Suppressor macrophage (primary cell): ENCODE results near the gene KRT7.
A peak's percentile ranks its signal among the peaks of the same experiment; 100 is the strongest.
"Not testable (repeated sequence)": the region's sequence is repeated elsewhere in the genome, so short reads cannot be mapped to it uniquely, and the experiment has no call there.

Experiments used
- DNase-seq, 4 experiments: peaks; one replicate each; pipeline ENCODE4 v3.0.0-alpha.2; 2020 to 2022

KRT7 gene

DNA sequence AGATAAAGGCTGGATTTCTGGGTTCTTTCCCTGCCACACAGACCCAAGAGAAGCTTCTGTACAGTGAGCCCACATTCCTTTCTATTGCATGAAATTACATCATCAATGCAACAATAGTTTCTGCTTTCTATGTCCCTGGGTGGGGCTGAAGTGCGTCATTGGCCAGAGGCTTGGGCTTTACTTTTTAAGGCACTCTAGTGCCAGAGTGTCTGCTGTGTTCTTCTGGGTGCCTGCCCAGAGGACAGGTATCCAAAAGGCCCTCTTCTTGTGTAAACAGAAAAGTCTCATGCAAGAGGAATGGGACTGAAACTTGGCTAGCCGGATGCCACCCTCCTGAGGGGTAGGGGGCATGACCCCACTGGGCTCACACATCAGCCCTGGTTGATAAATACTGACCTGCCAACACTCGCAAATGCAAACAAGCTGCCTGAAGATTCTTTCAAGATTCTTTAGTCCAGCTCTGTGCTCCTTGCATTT, 47.3 kb downstream of the KRT7 start:
- peak; percentile 63 to 84 (median 80) for DNase-seq

DNA sequence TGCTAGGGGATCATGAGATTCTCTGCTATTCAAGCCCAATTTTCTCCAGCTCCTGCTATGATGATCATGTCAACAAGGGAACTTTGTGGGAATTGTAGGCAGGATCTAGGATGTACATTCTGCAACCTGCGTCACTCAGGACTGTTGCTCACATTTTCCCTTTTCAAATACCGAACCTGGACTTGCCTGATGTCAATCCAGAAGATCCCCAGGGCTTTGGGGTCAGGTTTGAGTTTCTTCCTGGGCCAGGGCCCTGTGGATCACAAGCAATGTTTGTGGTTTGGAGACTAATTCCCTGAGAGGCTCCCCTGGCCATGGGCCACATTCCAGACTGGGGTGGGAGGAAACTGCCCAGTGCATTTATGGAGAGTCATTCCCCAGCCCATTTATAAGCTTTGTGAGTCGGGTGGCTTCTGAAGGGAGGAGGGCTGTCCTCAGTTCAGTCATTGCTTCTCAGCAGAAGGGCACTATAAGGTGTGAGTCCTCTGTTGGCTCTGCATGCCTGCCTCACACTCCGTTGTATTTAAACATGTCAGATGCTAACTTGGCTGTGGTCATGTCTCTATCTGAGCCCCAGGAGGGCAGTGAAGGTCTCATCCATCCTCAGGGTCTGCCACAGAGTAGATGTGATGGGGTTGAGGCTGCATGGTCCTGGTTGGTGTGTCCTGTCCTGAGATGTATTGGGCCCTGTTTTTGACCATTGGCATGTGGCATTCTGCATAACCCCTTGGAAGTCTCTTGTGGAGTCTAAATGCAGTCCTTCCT, 47.9 kb downstream of the KRT7 start:
- no peak for DNase-seq

DNA sequence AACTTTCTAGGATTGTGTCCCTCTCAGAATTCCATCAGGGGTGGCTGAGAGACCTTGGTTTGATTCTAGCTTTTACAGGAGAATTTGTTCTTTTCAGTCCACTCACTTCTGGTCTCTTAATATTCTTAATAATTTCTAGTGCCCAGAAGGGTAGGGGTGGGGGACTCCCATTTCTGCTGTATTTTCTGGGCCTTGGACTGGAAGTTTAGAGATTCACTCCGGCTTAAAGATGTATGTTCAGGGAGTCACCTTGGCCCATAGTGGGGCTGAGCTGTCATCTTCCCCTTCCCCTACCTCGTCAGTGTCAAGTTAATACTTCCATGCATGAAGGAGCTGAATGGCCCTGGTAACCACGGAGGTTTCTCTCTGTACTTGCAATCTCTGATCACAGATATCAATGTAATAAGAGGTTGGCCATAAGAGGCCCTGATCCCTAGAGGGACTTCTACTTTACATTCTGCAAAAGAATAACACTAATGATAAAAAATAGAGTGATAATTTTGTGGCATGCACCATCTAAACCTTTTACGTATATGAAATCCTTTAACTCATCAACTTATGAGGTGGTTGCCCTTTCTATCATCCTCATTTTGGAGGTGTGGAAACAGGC, 51.6 kb downstream of the KRT7 start:
- no peak for DNase-seq

DNA sequence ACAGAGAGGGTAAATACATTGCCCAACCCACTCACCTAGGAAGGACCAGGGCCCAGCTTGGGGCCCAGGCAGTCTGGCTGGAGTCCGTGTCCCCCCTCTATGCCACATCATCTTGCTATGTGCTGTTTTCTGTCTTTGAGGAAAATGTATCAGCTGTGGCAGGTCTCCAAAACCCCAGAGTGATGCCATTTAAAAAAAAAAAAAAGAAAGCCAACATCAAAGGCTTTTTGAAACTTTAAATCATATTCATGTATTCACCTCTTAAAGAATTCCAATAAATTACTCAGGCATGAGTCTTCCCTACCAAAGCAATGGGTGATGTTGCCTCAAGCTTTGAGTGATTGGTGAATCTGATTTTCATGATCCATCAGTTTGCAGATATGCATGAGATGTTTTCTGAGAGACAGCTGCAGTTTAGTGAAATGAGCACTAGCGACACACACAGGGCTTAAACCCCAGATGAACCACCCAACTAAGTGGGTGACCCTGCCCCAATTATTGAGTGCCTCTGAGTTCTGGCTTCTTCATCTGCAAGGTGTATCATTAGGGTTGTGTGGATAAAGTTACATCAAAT, 52.2 kb downstream of the KRT7 start:
- no peak for DNase-seq

DNA sequence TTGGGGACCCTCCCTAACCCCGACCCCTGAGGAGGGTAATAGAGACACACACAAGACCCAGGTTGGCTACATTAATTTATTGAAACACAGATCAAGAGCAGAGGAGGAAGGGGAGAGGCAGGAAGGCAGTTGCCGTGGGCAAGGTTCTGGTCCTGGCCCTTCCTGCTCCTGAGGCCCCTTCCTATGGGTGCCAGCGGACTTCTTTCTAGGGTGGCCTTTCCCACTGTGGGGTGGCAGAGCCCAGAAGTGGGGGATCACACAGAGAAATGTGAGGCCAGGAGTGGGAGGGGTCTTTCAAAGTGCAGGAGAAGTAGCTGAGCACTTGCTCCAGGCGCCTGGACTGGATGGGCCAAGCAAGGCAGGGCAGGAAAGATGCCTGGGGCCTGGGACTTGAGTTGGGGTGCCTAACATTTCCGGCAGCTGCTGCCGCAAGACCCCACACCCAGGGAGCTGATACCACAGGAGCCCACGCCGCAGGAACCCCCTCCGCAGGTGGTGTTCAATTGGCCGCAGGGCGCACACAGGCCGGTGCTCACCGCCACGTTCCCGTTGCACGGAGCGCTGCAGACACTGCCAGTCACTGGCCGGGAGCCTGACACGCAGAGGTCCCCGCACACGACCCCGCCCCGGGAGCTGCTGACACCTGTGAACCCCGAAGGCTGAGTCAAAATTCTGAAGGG, 52.9 kb downstream of the KRT7 start:
- no peak for DNase-seq

DNA sequence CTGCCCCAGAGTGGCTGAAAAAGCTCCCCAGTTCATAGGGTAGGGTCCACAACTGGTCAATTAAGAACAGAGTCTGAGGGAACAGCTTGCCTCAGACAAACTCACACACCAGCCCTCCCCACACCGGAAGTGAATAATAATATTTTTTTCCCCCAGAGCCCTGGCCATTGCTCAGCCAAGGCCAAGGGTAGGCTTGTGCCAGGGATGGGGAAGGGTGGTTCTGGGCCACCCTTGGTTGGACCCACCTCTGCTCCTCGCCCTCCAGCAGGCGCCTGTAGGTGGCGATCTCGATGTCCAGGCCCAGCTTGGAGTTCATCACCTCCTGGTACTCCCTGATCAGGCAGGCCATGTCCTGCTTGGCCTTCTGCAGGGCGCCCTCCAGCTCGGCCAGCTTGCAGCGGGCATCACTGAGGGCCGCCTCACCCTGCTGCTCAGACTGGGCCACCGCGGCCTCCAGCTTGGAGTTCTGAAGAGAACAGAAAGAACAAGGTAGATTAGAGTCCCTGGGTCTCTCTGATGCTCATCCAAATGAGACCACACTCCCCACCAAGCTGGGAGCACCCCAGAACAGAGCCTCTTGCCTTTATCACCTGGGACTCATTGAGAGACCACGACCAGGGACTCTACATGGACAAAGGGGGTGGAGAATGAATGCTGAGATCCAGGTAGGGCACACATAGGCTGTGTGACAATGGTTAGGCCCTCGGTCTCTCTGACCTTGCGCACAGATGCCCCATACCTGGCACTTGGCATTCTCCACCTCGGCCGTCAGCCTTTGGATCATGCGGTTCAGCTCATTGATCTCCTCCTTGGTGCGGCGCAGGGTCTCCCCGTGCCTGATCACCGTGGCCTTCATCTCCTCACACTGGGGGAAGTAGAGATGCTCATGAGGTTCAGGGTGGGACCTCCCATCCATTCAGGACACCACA, 54.1 kb downstream of the KRT7 start:
- DNase-seq, result not testable (repeated sequence)

DNA sequence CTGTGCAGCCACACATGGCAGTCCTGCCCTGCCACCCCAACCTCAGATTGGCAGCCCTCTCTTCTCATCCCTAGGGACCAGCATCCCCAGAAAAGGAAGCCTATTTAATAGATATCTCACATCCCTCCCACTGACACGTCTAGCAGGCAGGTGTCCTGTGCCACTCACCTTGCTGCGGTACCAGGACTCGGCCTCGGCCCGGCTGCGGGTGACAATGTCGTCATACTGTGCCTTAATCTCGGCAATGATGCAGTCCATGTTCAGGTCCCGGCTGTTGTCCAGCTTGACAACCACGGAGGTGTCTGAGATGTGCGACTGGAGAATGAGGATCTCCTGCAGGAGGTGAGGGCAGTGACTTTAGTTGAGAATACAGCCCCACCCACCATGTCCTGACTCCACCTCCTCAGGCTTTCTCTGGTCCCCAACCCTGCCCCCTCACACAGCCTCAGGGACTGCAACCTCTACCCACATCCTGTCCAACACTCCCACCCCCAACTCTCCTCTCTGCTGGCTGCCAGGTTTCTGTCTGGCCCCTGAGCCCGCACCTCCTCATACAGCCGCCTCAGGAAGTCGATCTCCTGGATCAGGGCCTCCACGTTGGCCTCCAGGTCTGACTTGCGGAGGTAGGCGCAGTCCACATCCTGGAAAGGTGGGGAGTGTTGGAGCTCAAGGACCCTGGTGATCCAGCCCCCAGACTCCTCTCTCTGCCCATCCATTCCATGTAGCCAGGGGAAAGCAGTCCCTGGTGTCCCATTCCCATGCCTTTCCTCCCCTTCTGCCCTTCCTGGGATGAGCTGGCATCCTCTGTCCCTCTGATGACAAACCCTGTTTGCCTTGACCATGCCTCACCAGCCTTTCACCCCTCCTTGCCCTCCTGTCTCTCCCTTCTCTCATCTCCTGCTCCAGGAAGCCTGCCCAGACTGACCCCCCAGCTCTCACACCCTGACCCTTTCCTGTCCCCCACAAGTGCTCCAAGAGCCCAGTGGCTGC, 55.1 kb downstream of the KRT7 start:
- DNase-seq, result not testable (repeated sequence)

DNA sequence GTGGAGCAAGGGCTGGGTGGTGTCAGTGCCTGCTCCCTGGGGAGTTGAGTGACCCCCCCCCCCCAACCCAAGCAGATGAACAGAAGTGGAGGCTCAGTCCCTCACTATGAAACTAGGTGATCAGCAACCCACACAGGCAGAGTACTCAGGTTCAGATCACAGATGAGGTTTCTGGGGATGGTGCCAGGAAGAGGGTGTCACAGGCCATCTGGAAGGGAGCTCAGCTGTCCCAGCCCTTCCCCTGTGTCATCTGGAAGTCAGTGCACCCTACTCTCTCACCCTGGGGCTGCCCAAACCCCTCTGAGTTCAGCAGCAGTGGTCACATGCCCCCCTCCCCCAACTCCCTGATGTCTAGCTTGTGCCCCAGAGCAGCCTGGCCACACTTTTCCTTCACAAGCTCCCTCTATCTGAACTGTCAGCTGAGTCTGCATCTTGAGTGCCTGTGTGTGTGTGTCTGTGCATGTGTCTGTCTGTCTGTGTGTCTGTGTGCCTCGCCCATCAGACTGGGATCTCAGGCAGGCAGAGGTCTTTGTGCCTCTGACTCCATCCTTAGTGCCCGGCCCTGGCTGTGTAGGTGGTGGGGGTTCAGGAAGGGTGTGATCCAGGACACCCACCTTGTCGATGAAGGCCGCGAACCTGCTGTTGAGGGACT, 57.6 kb downstream of the KRT7 start:
- not testable (repeated sequence) for DNase-seq

DNA sequence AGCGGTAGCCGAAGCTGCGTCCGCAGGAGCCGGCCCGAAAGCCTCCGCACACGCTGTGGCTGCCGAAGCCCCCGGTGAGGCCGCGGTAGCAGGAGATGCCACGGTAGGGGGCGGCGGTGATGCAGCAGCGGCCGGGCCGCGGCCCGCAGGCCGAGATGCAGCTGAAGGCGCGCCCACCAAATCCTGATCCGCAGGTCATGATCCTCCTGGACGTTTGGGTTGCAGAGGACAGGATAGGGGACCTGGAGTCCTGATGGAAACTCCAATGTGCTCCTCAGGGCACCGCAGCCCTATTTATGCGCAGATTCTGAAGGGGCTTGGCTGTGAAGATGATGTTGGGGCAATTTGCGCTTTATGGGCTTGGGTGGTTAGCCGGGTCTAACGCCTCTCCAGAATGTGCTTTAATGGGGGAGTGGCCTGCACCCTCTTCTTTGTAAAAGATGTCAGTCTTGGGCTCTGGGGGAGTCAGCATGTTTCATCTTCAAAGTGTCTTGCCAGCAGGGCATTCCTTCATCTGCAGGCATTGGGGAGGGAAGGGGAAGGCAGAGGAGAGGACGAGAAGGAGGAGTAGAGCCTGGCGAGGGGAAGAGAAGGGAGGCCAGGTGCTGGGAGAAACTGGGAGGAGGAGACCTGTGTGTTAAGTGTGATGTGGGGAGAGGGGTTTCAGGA, 58.4 kb downstream of the KRT7 start, which contains the start of gene KRT81:
TSS of gene KRT81 (minus strand) at position 268 of the 669 bp plus-strand sequence. CDS start at position 199, 69 bp downstream.
- DNase-seq, result no peak

DNA sequence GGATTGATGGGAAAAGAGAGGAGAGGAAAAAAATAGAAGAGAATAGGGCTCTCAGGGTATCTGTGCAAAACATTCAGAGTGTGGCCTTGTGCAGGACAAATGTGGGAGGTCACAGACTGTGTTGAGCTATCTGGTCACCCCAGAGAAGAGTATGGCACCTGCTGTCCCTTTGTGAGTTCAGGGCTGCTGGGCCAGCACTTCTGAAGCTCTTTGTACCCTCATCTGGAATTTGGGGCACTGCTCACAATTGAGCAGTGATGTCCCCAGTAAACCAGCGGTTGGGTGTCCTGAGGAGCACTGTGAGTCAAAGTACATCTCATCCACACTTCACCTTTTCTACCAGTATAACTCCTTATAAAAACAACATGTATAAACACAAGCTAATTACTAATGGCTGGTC, 60.9 kb downstream of the KRT7 start:
- no peak for DNase-seq

DNA sequence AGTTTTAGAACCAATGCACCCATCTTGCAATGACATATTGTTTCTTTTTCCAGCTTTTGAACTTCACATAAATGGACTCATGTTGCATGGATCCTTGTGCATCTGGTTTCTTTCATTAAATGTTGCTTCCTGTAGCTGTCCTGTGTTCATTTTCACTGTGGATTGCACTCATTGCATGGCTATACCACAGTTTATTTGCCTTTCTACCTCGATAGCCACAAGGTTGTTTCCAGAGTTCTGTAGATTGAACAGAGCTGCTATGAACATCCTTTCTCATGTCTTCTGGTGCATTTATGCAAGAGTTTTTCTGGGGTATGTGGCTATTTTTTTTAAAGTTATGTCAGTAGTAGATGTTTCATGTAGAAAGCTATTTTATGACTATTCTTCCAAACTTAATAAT, 61.8 kb downstream of the KRT7 start:
- DNase-seq, result no peak

DNA sequence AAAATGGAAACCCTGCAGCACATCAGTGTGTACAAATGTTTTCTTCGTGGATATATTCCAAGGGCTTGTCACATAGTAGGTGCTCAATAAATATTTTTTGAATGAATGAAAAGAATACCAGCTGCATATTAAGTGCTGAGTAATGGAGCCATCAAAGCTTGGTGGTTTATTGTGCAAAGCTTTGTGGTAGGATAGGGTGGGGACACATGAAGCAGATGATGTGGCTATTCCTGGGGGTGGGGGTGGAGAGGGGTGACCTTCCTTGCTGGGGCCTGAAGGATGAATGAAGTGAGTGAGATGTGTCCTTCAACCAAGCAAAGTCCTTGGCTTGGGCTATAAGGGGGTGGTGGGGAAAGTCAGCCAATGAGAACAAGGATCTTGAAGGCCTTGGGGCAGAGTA, 62.6 kb downstream of the KRT7 start:
- DNase-seq, result peak in 3 of 4 experiments; percentile 14 to 29 (median 27)

DNA sequence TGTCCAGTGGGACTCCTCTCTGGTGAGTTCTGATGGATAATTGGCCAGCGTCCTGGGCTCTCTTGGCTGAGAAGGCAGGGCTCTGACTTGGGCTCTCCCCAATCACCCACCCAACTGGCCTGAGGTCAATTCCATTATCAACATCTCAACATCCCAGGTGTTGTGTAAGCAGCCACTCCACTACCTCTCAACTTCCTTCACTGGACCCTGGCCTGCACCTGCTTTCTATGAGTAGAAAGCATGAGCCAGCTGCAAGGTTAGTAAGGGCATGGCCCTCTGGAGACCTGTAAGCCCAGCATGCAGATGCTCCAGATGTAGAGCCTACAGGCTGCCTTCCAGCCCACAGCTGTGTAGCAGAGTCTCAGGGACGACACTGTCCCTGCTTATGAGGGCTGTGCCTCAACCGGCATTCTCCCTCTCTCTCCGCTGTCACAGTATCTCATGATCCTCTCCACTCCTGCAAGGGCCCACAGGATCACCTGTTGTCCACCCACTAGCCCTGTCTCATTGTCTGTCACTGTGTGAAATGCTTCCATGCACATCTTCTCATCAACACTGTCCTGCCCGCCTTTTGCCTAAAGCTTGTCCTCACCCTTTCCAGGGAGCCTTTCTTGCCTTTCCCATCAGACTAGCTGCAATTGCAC, 63.7 kb downstream of the KRT7 start:
- no peak for DNase-seq
